SKM-1 (cell line): ENCODE results near the gene UCN.

Experiments
- DNase-seq: peaks from one replicate; lab custom pipeline; 2025; ENCODE audit not compliant: unreplicated experiment; lab: John Stamatoyannopoulos, UW

The UCN gene

DNA sequence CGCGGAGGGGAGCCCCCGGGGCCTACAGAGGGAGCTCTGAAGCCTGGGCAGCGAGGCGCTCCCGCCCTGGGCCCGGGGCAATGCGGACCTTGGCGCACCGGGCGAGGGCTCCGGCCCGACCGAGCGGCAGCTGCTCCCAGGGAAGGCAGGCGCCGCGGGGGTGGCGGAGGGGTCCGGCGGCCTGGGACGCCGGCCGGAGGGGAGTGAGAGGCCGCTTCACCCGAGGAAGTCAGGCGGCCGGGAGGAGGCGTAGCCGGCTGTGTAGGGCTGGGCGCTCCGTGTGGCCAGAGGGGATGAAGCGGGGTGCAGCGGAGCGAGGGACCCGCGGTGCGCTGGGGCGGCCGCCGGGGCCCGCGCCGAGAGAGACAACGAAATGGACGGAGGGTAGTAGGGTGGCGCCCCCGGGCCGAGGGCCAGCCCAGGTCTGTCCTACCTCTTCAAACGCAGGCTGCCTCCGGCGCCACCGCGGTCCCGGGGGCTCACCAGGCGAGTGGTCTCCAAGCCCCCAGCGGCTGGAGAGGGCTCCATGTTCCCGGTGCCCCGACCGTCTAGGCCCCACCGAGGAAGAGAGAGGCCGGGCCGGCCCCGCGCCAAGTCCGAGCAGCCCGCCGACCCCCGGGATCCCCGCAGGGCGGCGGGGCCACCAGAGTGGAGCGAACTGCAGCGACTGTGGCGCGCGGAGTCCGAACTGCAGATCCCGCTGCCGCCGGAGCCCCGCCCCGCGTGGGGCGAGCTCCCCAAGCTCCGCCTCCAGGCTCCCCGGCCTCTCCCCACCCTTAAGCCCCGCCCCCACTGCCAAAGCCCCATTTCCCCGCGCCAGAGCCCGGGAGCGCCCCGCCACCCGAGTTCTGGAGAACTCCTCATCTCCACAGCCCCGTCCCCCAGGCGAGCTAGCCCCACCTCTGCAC, 45.6 kb downstream of the UCN start, which contains the start of gene SLC30A3:
SLC30A3 (minus strand) TSS at position 669 of the 908 bp plus-strand sequence; CDS start at position 528, 141 bp downstream.
- no peak for DNase-seq

DNA sequence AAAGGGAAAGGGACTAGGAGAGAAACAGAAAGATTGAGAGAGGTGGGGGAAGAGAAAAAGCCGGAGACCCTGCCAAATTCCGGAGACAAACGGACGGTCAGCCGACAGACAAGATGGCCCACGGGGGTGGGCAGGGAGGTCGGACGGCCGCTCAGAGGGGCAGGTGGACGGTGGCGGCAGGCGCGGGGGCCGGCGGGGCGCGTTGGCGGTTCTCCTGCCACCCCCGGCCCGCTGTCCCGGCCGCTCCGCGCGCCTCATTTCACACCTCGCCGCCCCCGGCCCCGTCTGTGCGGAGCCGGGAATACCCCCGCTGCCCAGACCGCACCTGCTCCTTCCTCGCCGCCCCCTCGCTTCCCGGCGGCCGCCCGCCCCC, 46.3 kb downstream of the UCN start:
- DNase-seq, result no peak

DNA sequence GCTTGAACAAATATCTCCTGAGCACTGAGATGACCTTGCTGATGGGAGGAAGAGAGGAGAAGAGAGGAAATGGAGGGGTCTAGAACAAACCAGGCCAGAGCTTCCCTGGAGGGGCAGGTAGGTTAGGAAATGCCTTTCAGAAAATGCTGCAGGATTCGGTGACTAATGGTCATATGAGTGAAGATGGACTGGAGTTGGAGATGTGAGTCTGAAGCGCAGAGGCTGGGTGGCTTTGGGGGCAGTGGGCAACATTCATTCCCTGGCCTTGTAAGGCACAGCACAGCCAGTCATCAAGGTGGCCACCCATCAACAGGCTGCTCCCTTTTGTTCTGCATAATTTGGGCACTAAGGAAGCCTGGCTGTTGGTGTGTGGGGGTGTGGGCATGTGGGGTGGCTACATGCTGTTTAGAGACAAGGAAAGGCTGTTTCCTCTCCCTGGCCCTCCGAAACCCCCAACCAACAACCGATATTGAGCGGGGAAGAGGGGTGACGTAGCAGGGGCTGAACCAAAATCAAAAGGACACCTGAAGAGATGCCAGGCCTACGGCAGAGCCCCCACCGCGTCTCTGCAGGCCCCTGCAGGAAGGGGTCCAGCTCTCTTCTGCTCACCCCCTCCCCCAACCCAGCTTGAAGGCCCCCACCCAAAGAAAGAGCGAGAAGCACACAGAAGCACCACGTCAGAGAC, 46.9 kb downstream of the UCN start:
- no peak for DNase-seq

GRCh38 chr2:27258051-27258450, 50.2 kb downstream of the UCN start:
- DNase-seq, result no peak
